ENCODE results near the gene METTL16.

DNA sequence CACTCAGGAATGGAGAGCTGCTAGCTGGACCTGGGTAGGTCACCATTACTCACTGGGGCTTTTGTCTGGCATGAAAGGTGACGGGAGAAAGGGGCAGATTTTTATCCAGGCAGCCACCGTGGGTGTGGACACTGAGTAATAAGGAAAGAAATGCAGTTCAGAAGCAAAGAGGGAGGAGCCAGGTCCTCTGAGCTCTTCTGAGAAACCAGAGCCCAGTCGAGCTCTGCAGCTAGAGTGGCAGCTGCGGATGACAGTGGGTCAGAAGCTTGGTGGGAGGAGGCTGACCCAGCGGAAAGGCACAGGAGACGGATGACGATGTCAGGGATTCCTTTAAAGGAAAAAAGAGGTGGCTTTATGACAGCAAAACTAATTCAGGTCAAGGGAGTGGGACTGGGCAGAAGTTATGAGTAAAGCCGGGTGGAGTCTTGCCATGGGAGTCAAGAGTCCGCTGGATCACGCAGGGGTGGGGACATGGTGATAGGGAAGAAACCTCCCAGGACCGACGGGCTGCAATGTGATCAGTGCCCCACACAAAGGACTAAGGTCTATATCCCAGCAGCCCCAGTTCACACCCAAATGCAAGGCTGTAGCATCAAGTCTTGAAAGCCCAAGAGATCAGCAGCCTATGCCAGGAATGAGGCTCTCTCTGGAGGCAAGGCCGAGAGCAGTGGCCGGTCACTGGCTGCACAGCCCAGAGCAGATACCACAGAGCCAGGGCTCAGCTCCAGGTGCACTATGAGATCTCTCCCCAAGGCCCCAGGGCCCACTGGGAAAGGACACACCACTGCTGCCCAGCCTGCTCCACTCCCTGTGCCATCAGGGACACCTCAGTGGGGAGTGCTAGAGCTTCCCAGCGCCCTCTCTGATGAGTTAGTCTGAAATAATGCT, 104.5 kb downstream of the METTL16 start:
- TF ChIP-seq, protein P1, sequence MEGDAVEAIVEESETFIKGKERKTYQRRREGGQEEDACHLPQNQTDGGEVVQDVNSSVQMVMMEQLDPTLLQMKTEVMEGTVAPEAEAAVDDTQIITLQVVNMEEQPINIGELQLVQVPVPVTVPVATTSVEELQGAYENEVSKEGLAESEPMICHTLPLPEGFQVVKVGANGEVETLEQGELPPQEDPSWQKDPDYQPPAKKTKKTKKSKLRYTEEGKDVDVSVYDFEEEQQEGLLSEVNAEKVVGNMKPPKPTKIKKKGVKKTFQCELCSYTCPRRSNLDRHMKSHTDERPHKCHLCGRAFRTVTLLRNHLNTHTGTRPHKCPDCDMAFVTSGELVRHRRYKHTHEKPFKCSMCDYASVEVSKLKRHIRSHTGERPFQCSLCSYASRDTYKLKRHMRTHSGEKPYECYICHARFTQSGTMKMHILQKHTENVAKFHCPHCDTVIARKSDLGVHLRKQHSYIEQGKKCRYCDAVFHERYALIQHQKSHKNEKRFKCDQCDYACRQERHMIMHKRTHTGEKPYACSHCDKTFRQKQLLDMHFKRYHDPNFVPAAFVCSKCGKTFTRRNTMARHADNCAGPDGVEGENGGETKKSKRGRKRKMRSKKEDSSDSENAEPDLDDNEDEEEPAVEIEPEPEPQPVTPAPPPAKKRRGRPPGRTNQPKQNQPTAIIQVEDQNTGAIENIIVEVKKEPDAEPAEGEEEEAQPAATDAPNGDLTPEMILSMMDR (IDR thresholded peaks at IDR 0.05), result no peak
- TF ChIP-seq POLR2A (IDR thresholded peaks at IDR 0.05), result no peak
